CD4-positive, alpha-beta T cell treated with Interleukin-15 for 4 hours (primary cell): ENCODE measurements around the gene RNU6-7.

Experiments used
- DNase-seq: peaks from one replicate; pipeline ENCODE4 v3.0.0-alpha.2; 2020; ENCODE audit warnings: low spot score

Gene RNU6-7

DNA sequence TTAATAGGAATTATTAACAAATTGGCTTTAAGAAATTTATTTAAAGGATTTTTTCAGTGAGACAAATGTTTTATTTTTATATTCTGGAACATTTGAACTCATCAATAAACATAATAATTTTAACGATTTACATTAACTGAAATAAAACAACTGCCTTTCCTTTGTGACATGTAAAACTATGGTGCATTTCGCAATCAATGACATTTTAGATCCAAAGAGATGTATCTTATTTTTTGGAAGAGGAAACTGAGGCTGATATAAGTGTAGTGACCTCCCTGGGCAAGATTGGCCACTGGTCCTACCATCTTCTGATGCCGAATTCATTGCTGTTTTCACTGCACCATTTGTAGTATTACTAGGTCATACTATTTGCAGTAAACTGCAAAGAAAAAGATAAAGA, 3.7 kb downstream of the RNU6-7 start:
- no peak for DNase-seq

DNA sequence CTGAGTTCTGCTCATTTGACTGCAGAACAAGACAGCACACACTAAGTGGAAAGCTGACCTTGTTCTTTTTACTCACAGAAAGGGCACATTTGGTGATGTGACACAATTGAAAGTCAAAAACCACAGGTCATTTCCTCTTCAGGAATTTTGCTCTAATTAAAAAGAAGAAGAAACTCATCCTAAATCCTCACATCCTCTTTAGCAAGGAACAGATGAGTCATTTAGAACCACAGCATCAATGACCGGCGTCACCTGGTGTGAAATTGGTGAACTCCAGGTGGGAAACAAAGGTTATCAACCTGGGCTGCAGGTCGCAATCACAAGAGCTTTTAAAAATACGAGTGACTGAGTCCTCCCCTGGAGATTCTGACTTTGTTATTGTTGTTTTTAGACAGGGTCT, 4.1 kb downstream of the RNU6-7 start:
- no peak for DNase-seq

DNA sequence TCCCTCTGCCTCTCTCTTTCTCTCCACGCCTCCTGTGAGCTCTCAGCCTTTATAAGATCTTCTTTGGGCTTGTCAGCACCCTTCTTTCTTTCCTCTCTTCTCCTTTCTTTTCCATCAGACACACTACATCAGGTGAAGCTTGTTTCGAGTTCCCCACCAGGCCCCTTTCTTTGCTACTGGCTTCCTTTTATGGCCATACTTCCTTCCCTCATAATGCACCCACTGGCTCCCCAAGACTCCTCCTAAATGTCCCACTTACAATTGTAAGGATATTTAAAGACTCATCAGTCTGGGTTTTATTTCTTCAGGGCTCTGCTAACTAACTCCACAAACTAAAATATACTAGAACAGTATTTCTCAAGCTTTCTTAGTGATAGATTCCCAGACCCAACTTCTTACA, 4.7 kb downstream of the RNU6-7 start:
- DNase-seq = no peak

DNA sequence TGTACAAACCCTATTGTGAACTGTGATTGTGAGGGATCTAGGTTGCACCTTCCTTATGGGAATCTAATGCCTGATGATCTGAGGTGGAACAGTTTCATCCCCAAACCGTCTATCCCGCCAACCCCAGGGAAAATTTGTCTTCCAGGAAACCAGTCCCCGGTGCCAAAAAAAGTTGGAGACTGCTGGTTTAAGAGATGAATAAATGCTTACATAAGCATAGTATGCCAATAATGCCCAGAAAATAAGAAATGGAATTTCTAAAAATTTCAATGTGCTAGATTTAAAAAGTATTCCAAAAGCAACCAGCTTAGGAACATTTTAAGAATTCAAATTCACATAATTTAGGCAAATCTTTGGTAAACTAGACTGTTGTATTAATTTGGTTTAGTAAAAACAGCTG, 6.6 kb downstream of the RNU6-7 start:
- no peak for DNase-seq

DNA sequence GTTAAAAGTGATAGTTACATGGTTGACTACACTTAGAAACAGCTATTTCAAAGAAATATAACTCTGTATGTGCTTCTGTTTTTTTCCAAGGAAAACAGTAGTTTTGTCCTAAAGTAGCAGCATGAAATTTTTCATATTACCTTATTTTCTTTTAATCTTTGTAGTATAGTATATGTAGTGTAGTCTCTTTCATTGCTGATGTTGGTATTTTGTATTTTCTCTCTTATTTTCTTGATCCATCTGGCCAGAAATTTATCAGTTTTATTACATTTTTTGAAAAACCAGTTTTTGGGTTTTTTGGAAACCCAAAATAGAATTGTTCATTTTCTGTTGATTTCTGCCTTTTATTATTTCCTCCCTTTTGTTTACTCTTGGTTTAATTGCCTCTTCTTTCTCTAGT, 7.6 kb downstream of the RNU6-7 start:
- DNase-seq = no peak

DNA sequence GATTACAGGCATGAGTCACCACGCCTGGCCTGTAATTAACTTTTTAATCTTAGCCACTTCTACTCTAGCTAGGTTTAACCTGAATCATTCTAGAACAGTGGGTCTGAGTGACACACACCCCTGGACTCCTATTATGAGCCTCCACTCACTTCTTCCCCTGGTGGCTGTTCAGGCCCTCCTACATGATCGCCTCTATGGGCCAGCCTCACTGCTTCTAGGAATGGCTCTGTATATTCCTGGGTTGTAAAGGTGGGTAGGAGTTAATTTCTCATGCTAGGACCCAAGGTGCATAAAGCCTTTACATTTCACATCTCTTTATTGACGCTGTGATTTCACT, 9.2 kb downstream of the RNU6-7 start:
- DNase-seq = no peak

DNA sequence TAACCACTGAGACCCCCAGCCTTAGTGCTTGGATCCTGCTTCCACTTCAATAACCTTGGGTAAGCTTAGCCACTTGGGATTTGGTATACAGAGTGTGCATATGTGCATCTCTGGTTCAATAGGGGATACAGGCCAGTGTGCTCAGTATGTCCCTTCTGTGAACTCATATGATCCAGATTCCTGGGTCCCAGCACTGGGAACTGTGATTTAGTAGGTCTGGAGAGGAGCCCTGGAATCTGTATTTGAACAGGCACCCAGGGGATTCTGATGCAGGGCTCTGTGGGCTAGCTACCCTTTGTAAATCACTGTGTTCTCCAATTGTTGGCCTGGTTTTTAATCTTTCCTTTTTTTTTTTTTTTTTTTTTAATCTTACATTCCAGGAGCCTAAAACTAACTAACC, 11.0 kb downstream of the RNU6-7 start:
- DNase-seq = no peak

DNA sequence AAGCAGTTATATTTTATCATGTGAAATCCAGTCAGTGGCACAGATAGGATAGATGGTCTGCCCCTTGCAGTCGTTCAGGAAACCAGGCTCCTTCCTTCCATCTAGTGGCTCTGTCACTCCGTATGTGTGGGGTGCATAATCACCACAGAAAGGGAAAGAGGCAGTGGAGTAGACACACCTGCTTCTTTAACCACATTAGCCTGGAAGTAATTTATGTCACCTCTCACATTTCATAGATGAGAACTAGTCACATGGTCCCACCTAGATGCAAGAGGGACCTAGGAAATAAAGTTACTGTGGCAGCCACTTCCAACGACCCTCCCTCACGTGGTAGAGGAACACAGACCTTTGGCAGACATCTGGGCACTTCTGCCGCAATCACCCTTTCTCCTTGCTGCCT, 15.5 kb downstream of the RNU6-7 start:
- no peak for DNase-seq

DNA sequence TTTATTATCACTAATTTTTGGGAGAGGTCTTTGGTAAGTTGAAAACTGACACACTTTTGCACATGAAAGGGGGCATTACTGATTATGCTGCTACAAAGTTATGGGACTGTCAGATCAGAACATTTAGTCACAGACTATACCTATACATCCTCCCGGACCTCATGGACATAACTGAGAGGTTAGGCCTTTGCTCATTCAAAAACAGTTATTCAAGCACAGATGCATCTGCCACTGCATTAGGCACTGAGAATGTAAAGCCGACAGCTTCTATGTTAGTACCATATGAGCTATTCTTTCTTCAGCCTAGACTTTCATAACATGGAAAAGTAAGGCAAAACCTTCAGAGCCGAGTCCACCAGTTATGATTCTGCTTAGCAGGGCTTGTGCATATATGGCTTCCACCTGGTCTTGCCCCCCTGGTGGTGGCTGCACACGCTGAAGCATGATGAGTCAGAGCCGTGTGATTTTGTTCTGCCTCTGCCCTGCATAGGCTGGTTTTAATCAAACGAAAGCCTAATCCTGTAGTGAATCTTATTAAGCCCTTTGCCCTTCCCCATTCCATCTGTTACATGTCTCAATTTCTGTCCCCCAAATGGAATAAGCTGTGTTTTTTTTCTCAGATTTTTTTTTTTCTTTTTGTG, 23.0 kb downstream of the RNU6-7 start:
- DNase-seq = no peak

DNA sequence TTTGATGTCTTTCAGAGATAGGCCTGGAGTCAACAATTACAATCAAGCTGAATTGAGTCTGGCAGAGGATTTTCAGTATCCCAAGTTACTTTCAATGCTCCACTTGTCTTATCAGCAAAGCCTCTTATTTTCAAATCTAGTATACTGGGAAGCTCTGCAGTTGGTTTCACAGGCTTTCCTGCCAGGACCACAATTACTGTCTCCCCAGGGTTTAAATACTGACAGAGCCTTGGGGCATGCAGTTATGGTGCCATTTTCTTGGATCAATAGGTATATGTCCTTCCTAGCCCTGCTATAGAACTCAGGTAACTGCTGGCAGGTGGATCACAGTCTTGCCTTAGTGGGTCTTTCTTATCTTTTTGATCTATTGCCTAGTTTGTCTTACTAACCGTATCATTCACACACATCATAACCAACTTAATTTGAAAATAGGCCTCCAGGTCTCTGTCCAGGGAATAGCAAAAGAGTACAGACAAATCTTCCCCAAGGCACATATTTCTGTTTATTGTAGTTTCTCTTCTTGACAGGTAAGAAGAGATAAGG, 23.6 kb downstream of the RNU6-7 start:
- DNase-seq = no peak

DNA sequence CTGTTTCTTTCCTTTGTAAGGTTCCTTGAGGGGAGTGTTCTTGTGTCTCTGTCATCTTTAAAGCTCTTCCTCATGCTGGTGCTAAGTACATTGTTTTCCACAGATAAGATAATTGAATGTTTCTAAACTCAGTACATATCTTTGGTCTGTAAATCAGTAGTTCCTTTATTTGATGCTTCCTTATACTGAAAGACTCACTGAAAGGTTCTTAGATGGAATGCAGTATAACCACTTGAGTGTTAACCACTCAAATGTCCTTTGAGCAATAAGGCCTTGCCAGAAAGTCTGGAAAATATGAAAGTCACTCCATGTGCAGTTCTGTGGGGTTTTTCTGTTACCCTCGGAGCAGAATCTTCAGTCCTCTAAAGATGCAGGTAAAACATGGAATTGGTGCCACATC, 24.2 kb downstream of the RNU6-7 start:
- no peak for DNase-seq

DNA sequence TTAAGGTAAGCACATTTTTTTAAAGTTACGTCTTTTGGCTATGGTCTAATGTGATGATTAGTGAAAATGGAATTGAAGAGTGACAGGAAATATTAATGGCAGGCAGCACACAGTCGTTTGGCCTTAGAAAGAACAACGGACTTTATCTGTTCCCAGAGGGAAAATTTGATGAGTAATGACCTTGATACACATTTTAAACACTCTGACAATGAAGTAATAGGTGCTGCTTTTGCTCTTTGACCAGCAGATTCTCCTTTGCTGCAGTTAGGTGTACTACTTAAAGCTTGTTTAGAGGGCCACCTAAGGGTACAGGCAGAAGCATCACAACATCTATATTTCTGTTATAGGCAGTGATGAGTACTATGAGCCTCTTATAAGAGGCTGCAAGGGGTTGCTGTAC, 28.3 kb downstream of the RNU6-7 start:
- DNase-seq = no peak

DNA sequence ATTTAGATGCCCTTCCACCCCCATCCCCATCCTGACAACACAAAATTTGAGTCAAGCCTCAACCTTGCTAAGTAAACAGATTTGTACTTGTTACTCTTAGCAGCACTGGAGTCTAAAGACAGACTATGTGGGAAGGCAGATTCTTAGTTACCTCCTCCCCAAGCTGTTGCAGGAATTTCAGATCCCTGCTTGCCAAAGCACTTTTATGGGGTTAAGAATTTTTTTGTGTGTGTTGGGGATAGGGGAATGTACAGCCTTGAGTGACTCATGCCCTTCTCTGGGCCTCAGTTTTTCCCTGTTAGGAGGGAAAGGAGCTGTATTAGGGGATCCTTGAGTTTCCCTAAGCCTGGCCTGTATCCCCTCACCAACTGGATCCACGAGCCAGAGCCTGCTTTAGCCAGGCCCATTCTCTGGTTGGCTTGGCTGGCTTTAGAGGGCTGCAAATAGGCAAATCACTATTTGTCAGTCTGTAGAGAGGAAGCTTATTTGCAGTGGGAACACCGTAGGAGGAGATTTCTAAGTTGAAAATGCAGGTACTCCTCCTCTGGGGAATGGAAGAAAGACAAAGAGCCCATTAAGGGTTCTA, 28.9 kb downstream of the RNU6-7 start:
- no peak for DNase-seq

DNA sequence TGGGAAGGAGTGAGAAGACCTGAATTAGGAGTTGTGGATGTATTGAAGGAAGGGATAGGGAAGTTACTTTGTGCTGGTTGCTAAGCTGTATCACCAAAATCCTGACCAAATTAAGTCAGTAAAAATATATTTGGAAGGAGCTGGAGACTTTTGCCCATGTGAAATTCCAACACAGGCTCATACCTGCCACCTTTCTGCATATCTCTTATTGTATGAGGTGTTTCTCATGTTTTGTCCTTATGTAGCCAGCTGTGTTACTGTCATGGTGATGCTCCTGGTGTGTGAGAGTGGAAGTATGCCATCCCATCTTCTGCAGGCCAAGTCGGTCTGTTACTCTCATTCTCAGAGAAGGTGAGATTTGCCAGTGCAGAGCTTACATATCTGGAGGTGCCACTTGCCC, 30.6 kb downstream of the RNU6-7 start:
- DNase-seq = no peak

DNA sequence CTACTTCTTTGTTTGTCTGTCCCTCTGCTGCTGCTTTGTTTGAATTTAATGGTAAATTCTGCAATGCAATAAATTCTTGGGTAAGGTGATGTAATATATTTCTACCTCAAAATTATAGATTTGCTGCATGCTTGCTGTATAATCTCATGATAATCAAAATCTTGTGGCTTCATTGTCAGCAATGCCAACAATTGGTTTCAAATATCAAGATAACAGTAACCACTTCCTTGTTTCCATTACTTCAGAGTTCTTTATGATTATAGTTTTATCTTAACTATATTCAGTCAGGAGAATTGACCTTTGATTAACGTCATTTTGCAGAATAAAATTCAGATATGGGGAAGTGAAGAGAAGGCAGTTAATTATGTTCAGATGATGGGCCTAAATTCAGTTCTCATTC, 31.4 kb downstream of the RNU6-7 start:
- DNase-seq = no peak

DNA sequence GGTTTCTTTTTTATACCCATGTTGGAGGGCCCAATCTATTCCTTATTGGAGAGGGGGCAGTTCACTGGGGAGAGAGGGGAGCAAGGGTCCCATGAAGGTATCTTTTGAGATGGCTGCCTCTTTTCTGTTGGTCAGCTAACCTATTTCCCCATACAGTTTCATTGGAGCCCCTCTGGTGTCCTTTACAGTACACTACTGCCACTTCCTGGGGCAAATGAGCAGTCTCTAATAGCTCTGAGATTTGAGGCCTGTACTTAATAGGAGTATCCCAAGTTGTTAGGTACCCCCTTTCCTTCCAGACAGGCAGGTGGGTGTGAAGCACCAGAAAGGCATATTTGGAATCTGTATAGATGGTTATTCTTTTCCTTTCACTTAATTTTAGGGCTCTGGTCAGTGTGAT, 42.6 kb downstream of the RNU6-7 start:
- no peak for DNase-seq

DNA sequence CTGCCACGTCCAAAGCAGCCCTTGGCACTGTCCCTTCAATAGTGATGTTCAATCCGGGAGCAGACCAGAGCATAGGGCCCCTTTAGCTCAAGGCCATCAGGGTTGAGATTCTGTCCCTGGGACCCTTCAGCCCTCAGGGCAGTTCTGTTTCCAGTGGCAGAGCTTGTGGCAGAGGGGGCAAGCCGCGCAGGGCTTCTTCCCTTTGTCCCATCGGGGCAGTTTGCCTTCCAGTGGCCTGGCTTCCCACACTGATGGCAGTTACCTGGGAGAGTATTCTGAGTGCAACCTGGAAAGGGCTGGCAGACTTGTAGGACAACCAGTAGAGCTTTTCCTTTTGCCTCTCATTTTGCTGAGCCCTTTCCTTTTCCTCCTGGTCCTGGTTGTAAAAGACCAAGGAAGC, 44.9 kb downstream of the RNU6-7 start:
- DNase-seq = no peak

DNA sequence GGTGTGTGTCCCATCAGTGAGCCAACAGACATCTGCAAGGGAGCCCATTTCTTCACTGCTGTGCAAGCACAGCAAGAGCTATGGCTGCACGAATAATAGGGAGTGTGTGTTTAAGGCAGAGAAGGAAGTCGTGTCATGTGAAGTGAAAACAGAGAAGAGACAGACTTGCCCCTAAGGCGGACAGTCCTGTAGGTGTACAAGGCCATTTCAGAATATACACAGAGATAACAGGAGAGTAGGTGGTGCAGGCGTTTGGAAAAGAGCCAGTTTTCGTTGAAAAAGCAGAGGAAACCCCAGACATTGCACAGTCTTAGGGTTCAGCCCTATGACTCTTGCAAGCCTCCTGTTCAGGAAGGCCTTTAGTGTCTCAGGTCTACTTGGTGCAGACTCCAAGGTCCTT, 47.5 kb downstream of the RNU6-7 start:
- no peak for DNase-seq

DNA sequence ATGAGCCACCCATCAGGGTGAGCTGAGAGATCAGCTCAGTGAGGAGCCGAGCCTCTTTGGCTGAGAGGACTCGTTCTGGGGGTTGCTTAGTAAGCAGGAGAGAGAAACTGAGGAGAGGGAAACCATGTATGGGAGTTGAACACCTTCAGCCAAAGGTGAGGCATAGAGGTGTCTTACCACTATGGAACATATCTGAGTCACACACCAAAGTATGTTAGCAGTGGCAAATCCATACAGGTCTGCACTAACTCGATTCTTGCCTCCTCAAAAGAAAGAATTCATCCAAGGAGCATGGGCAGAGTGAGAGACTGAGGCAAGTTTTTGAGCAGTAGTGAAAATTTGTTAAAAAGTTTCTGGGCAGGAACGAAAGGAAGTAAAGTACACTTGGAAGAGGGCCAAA, 47.9 kb downstream of the RNU6-7 start:
- no peak for DNase-seq

DNA sequence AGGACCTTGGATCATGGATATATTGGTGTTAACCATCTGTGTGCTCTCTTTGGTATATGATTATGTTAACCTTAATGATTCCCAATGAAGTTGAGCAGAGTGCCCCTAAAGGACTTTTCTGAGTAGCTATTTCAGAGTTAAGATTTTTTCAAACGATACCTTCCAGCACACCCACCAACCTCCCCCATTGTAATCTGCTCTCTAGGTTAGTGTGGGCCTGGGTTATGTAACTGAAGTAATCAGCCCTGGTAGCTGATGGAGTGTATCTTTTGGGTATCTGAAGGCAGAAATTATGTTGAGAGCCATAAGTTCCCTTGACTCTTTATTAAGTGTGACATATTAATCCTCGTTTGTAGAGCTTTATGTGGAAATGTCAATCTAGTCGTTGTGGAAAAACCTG, 48.8 kb downstream of the RNU6-7 start:
- no peak for DNase-seq

DNA sequence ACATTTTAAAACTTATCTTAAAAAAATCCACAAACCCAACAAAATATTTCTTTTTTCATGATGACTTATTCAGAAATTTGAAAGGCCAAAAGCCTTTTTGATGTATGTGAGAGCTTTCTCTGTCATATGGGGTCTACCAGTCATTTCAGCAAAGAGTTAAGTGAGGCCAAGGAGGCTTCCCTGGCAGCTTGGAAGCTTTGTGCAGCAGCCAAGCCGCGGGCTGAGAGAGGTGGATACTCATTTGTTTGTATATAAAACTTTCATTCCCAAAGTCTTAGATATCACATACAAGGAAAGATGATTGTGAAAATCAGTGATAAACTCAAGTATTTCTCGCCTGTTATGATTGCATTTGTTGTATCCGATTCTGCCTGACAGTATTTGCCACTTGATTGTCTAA, 49.7 kb downstream of the RNU6-7 start:
- DNase-seq = no peak
